PFSK-1 (cell line): ENCODE measurements around the gene GIN1.

Experiments
- FOXP2 ChIP-seq: optimal IDR thresholded peaks from 2 replicates; pipeline ENCODE3; 2011; ENCODE audit warnings: borderline replicate concordance, control low read depth, inconsistent platforms; ENCODE audit not compliant: insufficient read depth; ENCODE audit errors: extremely low read length, extremely low read depth
- POLR2AphosphoS5 ChIP-seq: IDR thresholded peaks from 2 replicates; pipeline ENCODE4 v1.6.1; 2012; ENCODE audit warnings: low read depth, mild to moderate bottlenecking, control low read depth, low read length, moderate library complexity
- SIN3A ChIP-seq: IDR thresholded peaks from 2 replicates; pipeline ENCODE4 v1.6.1; 2012; ENCODE audit warnings: mild to moderate bottlenecking, low read length, moderate library complexity, borderline replicate concordance; ENCODE audit not compliant: insufficient read depth
- TAF1 ChIP-seq: IDR thresholded peaks from 2 replicates; pipeline ENCODE4 v1.6.1; 2012; ENCODE audit warnings: low read length, control low read depth, borderline replicate concordance; ENCODE audit not compliant: insufficient read depth
- TF ChIP-seq, protein P1 (sequence below), 2 experiments: IDR thresholded peaks; 2 replicates each; pipeline versions ENCODE4 v1.6.1 to v1.8.0; 2011 to 2012; ENCODE audit warnings: low read depth in 2 of 2, low read length in 2 of 2, control low read depth in 1 of 2, inconsistent platforms in 1 of 2, mild to moderate bottlenecking in 1 of 2, moderate library complexity in 1 of 2; ENCODE audit not compliant: insufficient read depth in 1 of 2

Gene GIN1

DNA sequence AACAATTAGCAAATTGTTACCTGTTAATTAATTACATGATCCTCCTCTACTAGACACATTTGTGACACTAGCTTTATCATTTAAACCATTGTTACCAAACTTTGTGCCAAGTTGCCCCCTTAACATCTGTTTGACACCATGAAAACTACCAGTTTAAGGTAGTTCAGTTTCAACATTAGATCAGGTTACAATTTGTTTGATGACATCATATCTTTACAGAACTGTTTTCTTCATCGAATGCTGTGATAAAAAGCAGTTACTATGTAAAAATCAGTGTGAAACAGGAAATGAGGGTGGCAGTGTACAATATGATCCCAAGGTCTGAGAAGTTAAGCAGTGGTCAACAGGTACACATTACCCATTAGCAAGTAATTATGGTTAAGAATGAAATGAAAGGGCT lies 17.7 kb downstream of the GIN1 start:
- TF ChIP-seq, protein P1, sequence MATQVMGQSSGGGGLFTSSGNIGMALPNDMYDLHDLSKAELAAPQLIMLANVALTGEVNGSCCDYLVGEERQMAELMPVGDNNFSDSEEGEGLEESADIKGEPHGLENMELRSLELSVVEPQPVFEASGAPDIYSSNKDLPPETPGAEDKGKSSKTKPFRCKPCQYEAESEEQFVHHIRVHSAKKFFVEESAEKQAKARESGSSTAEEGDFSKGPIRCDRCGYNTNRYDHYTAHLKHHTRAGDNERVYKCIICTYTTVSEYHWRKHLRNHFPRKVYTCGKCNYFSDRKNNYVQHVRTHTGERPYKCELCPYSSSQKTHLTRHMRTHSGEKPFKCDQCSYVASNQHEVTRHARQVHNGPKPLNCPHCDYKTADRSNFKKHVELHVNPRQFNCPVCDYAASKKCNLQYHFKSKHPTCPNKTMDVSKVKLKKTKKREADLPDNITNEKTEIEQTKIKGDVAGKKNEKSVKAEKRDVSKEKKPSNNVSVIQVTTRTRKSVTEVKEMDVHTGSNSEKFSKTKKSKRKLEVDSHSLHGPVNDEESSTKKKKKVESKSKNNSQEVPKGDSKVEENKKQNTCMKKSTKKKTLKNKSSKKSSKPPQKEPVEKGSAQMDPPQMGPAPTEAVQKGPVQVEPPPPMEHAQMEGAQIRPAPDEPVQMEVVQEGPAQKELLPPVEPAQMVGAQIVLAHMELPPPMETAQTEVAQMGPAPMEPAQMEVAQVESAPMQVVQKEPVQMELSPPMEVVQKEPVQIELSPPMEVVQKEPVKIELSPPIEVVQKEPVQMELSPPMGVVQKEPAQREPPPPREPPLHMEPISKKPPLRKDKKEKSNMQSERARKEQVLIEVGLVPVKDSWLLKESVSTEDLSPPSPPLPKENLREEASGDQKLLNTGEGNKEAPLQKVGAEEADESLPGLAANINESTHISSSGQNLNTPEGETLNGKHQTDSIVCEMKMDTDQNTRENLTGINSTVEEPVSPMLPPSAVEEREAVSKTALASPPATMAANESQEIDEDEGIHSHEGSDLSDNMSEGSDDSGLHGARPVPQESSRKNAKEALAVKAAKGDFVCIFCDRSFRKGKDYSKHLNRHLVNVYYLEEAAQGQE (IDR thresholded peaks at IDR 0.05; ENCODE audit: insufficient read depth in 1 of 2, low read depth in 2 of 2, low read length in 2 of 2) = no peak
- TF ChIP-seq POLR2AphosphoS5 = no peak
- TF ChIP-seq FOXP2 = no peak
- no peak for TF ChIP-seq TAF1
- TF ChIP-seq SIN3A = no peak

DNA sequence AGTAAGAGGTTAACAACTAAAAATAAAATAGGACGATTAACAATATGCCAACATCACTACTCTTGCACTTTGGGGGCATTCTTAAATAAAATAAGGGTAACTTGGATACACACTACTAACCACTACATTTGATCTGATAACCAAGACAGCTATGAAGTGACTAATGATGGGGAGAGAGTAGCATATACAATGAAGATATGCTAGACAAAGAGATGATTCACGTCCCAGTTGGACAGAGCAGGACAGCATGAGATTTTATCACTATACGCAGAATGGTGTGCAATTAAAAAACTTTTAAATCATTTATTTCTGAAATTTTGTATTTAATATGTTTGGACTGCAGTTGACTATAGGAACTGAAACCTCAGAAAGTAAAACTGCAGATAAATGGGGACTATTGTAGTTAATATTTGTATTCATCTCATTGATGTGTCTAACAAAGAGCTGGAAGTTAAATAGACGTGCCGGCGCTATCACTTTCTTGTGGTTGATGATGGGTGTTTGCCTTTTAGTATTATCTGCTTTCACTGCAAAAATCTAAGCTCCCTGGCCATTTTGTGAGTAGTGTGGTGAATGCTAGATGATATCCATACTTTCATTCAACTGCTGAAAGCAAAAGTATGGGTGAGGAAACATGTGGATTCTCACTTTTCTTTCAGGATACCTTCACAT lies 18.7 kb downstream of the GIN1 start:
- TF ChIP-seq TAF1 (no peak), SIN3A (no peak), POLR2AphosphoS5 (no peak), FOXP2 (no peak)
- TF ChIP-seq, protein P1 (IDR thresholded peaks at IDR 0.05; ENCODE audit: insufficient read depth in 1 of 2, low read depth in 2 of 2, low read length in 2 of 2) = no peak

DNA sequence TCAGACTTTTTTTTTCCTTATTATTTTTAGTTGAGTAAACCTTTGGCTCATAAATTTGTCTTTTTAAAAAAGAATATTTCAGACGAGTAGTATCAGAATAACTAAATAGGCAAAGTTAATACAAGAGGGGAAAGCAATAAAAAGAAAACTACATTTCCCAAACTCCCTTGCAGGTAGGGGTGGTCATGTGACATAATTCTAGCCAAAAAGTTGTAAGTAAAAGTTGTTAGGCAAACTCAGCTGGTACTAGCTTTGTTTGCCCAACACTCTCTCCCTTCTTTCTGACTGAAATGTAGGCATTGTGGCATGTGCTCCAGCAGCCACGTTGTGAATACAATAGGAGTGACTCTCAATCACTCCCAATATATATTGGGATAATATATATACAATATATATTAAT lies 20.9 kb downstream of the GIN1 start:
- TF ChIP-seq, protein P1 (IDR thresholded peaks at IDR 0.05; ENCODE audit: insufficient read depth in 1 of 2, low read depth in 2 of 2, low read length in 2 of 2) = no peak
- no peak for TF ChIP-seq SIN3A
- no peak for TF ChIP-seq POLR2AphosphoS5
- TF ChIP-seq FOXP2 = no peak
- TF ChIP-seq TAF1 = no peak

DNA sequence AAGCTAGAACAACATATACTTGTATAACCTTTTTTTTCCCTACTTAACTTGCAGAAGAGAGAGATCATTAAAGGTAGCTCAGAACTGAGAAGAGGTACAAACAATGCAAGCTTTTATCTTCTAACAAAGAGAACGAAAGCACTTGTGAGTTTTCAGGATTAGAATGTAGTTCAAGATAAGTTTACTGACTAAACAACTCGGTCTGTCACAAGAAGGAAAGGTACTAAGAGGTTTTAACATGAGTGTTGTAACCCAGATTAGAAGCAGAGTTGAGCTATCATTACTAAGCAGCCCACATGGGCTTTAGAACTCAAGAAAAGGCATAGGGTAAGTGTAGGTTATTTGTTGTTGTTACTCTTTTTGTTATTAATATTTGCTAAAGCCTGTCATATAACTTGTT lies 25.2 kb downstream of the GIN1 start:
- TF ChIP-seq, protein P1 (IDR thresholded peaks at IDR 0.05; ENCODE audit: insufficient read depth in 1 of 2, low read depth in 2 of 2, low read length in 2 of 2) = no peak
- TF ChIP-seq SIN3A (no peak), FOXP2 (no peak), POLR2AphosphoS5 (no peak), TAF1 (no peak)
